Hematopoietic multipotent progenitor cell treated with erythropoietin and hydrocortisone succinate and interleukin-3 and kit ligand, for 17 days (in vitro differentiated cells): Measurements from ENCODE around the gene AMMECR1.
A peak's percentile ranks its signal among the peaks of the same experiment; 100 is the strongest.

Experiments used
- DNase-seq: peaks from one replicate; pipeline ENCODE4 v3.0.0-alpha.2; 2015; ENCODE audit warnings: low spot score

The AMMECR1 gene

DNA sequence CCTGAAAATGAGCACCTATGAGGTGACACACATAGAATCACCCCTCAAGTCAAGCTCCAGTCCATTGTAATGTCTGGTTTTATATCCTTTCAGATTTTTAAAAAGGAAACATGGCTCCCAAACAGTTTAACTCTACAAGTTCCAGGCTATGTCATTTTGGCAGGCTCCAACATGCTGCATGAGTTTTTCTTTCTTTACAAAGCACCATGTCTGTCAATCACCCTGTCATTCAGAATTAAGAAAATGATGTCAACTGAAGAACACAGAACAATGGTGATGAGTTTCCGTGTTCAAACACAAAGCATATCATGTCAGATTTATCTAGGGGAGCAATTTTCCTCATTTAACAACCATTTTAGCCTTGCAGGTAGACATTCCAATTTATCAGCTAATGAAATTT lies 106.5 kb downstream of the AMMECR1 start:
- no peak for DNase-seq

DNA sequence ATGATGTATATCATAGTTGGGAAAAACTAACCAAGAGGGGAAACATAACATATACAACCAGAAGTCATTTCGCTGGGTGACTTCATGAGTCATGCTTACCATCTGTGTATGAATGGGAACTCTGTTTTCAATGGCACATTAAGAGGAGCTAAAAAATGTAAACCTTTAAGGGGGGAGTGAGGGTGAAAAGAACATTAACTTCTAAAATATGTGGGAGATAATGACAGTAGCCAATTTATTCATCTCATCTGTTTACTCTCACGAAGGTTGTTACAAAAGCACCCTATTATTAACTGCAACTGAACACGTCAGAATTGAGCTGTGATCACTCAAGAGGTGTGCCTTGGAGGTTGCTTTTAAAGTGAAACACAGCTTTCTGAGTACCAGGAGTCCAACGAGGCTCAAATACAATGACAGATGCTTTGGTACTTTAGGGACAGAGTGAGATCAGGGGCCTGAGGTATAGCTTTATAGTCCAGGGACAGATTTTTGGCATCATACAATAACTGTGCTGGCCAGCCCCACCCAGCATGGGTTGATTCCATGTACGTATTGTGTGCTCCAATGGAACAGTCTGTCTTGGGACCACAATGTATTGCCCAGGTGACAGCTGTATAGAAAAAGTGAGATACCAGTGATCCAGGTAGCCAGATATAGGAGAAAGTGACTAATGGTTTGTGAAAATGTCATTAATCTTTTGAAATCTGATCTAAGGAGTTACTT lies 107.3 kb downstream of the AMMECR1 start:
- no peak for DNase-seq

DNA sequence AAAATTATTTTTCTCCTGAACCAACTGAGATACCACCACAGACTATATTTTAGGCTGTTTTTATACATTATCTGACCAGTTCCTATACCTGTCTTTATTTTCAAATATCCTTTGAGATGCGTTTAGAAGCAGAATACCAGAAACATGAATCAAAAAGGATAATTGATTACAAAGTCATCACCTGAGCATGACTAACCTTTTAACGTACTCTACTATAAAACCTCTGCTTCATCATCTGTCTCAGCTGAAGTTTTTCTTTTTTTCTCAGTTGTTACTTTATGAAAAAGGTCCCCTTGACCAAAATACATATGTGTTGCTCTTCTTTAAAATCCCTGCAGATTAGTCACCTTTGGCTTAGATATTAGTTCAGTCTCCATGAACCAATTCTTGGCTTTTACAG lies 109.8 kb downstream of the AMMECR1 start:
- DNase-seq: no peak

DNA sequence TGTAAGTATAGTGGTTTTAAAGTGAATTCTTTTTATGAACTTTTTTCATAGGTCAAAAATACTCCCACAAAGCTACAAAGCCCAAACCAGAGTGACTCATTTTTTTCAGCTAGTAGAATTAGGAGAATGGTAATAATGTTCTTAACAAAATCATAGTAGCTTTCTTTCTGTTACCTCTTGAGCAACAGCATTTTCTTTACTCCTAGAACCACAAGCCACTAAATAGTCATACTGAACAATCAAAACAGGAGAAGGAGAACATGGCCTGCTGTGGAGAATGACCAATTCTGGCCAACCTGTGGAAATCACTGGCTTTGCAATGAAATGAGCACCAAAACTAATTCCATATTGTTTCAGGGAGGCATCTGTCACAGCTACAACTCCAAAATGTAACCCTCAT lies 112.9 kb downstream of the AMMECR1 start:
- no peak for DNase-seq

DNA sequence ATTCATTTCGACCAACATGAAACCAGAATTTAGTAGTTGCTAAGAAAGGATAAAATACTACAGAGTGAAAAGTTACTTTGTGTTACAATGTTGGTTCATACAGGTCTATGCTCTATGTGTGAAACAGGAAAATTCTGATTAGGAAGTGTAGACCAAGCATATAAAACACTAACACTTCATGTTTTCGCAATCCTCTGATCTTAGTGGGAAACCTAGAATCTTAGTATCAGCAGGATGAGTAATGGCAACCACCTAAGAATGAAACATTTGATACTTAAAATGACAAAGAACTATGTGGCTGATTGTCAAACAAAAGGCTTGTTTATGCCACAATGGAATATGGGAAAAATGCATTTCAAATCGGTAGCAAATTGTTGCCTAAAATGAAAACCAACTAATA lies 116.1 kb downstream of the AMMECR1 start:
- DNase-seq: no peak

DNA sequence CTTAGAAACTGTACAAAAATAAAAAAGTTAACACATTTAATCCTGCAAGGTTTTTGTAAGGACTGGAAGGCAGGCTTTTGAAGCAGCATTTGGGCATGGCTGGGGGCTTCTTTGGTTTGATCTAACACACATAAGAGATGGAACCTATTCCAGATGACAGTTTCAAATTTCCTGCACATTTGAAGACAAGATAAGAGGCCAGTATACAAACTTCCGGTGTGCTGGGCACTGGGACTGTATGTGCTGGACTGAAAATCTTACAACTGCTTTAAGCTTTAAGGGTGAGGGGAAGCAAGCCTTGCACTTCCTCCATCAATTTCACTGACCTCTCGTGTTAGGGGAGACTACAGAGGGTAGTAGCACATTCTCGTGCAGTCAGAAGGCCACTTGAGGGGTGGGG lies 122.9 kb downstream of the AMMECR1 start:
- DNase-seq: no peak

DNA sequence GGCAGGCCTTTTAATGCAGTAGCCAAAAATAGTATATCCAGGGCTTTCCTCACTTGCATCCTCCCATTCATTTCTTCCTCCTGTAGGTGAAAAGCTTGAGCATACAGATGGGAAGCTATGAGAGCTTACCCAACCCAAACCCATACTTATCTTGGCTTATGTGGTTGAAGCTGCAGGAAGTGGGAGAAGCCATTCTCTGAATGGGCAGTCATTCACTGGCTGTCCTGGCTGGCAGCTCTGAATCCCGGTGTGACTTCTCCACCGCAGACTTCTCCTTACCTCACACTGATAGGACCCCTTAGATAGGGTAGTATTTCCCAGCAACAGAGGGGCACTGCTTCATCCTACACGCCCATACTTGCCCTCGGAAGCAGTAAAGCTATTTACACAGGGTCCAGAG lies 125.4 kb downstream of the AMMECR1 start:
- no peak for DNase-seq

DNA sequence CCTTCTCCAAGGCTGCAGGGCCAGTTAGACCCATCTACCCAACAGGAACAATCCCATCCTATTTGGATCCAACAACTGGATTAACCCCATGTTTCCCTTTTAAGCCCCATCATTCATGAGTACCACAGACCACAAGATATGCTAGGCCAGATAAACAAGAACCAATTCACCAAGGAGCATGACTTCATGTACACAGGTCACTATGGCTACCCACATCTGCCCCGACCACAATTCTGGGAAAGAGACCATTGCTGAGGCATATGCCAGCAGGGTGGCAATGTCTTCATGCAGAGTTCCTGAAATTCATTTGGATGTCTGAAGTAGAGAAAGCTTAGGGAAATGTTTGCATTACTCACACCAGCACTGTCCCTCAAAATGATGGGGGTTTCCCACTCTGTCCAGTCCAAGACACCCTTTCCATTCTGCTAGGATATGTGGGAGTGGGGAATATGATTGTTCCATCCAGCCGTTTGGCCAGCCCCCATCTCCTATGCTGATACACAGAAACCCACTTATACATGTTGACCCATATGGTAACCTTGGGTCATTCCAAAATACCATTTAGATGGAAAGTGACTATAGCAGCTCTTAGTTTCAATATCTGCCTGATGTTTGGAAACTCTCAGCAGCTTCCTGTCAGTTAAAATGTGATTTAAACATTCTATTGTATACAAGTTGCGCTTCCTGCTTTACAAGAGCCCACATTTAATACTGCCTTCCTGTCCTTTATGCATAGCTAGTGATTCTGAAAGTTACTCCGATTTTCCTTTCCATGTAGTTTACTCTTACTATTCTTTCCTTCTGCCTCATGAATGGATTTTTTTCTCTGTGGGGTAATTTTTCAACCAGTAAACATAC lies 129.0 kb downstream of the AMMECR1 start:
- no peak for DNase-seq

DNA sequence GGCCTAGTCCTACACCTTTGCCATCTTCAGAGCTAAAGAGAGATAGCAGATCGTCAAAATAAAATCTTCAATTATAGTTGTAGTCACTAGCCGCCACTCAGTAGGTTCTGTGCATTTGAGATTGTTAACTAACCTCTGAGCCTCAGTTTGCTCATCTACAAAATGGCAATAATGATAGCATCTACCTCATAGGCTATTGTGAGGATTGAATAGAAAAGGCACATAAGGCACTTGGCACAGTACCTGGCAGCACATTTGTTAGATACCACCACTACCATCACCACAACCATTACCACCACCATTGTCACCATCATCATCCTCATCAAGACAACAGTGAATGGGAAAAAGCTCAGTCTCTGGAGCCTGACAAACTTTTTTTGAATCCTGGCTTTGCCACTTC lies 134.6 kb downstream of the AMMECR1 start:
- no peak for DNase-seq

DNA sequence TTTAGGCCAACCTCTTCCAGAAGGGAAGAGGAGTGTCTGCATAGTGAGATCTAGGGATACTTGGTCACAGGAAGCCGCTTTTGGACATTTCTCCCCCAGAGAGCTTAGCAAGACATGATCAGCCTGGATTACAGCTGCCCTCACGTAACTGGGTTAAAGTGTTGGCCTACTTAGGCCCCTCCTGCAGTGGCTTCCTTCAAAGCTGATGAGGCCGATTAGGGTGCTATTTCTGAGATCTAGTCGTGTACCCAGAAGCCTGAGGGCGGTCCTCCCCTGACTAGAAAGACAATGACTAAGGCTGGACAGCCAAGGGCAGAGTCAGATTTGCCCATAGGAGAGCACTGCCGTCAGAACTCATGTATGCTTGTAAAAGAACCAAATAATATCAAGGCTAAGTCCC lies 135.0 kb downstream of the AMMECR1 start:
- no peak for DNase-seq

DNA sequence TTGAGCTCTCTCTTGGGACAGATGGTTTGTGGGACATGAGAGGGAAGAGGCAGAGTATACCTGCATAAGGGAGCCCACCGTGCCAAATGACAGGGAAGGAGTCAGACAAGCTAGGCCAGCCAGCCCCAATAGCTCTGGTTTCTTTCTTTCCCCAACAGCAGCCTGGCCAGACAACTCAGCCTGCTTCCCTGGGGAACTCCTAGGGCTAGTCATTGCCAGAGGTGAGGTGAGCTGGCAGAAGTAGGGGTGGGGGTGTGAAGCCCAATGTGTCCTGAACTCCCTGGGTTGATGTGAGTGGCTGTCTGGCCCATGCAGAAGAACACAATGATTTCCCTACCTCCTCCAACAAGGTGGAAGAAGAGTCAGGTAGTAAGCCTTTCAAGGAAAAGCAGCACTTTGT lies 135.5 kb downstream of the AMMECR1 start:
- DNase-seq: no peak

DNA sequence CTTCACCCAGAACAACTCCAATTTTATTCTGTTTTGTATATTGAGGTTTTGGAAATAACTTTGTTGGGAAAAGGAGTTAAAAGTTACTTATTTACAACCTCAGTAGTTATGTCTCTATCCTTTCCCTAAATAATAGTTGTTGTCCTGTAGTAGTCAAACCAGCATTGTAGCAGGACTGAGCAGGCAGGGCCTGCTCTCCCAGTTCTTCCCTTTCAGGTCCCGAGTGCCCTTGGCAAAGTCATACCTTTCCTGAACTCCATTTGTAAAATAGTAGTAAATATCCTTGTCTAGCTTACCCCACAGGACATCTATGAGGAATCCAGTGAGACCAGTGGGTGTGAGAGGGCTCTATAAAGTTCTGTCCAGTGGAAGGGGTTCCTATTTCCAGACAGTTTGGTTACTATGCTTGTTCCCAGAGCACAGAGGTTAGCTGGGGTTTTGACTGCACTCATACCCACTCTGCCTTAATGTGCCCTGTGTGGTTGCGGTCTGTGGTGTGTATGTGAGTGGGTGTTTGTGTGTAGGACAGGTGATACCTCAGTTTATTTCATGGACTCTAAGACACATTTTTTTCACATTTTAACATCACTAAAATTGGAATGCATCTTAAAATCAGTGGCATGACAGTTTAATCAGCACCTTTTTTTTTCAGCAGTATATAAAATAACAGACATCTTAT lies 136.3 kb downstream of the AMMECR1 start:
- DNase-seq: no peak

DNA sequence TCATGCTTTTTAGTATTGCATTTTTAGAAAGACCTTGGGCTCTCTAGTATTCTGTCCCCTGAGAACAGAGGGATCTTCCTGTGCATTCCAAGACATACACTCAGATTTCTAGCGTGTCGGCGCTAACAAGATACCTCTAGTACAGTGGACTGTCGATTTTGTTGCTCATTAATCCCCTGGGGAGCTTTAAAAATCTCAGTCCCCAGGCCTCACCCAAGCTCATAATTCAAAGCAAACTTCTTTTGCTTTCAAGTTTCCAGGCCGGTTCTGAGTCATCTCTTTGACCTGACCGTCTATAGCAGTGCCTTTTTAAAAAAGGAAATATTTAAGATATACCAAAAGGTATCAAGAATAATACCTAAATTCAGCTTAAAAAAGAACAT lies 137.0 kb downstream of the AMMECR1 start:
- DNase-seq: no peak

DNA sequence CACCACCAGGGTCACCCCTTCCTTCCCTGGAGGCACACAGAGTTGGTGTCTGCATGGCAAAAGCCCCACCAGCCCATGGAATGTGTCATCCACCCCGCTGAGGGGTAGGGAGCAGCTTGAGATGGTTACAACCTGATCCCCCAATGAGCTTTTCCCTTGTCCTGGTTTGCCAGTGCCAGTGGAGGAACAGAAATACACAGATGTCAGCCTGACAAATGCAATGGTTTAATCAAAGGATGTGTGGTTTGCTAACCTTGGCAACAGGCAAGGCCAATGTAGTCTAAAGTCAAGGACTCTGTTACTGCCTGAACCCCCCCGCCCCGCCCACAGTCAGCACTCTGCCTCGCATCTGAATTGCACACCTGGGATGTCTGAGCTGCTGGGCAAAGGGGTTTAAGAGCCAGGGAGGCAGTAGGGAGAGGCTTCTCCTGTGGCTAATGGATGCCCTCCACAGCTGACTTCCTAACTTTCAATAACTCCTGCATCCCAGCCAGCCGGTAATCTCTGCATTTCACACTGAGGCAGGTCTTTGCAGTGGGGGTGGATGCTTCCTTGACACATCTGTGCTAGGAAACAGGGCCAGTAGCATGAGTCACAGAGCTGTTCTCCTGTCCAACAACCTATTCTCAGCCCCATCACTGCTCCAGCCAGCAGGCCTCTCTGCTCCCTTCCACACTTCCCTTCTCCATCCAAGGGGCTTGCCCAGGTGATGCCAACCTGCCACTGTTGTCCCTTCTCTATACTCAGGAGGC lies 137.5 kb downstream of the AMMECR1 start:
- no peak for DNase-seq

DNA sequence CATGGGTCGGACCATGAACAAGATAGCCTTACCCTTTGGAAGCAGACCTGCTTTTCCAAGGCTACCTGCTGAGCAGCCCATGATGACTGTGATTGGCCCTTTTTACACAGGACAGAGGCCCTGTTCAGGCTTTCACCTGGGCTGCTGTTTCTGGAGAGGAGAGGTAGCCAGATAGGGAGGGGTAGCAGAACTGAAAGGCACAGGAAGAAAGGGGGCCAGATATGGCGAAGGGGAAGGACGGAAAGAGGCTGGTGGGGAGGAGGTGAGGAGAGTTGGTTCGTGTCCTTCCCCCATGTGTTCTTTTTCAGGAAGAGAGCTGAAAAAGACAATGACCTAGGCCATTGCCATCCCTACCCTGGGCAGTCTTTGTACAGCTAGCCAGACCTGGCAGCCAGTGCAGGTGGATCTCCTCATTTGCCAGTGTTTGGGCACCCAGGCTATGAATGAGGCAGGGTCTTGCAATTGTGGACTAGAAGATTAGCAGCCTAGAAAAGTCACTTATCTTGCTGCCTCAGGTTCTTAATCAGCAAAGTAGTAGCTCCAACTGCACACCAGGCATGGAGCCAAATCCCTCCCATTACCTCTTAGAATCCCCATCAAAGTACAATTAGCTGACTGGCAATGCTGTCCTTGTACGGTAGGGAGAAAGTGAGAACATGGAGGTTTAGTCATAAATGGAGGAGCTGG lies 139.6 kb downstream of the AMMECR1 start:
- DNase-seq: peak; percentile 87

DNA sequence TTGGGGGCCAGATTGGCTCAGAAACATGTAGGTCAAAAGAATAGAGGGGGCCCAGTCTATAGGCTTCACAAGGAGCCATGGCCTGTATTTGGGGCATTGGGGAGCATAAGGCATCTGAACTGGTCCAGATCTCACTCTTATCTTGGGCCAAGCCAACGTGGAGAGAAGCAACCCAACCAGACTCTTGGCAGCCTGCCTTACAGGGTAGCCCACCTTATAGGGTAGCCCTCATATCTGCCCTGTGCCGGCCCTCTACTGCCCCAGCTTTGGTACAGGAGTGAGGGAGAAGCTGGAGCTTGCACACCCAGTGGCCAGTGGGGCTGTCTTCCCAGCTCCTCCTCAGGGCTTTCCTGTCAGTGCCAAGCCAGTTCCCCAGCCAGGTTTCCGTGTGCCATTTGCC lies 142.2 kb downstream of the AMMECR1 start:
- peak; percentile 22 for DNase-seq

DNA sequence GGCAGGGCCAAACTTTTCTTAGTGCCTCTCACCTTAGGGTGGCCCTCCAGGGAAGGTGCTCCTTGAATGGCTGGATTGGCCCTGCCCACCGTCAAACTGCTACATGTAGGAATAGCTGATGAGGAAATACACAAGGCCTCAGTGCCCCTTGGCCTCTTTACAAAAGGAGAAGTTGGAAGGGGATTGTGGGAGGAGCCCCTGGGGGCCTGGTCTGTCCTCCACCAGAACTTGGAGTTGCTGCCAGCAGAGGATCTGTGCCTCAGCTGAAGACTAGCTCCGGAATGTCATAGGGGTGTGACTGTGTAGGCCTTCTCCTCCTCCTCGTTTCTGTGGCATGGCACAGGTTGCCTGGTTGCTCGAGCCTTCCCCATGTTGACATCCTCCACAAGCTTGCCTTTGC lies 142.7 kb downstream of the AMMECR1 start:
- DNase-seq: no peak

DNA sequence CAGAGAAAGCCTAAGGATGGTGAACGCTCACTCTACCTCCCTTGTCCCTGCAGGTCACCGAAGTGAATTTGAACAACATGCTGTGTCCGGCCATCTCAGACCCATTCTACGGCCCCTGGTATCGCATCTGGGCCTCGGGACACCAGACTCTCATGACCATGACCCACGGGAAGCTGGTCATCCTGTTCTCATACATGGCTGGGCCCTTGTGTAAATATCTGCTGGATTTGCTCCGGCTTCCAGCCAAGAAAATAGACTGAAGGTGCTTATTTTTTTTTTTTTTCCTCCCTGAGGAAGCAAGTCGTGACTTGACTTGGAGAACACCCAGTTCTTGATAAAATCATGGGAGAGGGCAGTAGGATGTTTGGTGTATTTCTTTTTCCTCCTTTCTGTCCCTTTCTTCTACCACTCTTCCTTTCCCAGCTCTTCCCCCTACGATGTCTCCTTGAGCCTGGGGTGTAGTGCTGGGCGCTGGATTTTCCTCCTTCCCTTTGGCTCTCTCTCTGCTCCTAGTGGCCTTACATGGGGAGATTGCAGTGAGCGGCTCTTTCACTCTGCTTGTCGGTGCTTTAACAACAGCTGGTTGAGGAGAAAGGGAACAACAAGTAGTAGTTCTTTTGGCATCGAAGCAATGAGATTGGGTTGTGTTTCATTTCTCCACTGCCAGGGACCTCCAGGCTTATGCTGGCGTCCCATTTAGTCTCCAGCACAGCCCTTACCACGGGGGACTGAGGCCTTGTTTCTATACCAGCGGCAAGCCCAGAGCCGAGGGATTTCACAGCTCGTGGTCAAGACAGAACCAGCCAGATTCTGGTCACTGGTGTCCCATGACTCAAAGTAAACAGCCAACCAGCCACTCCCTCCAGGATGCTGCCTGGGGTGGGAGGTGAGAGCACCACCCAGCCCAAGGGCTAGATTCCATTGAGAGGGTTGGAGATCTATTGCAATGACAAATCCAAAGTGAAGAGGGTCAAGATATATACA lies 144.4 kb downstream of the AMMECR1 start:
- no peak for DNase-seq

DNA sequence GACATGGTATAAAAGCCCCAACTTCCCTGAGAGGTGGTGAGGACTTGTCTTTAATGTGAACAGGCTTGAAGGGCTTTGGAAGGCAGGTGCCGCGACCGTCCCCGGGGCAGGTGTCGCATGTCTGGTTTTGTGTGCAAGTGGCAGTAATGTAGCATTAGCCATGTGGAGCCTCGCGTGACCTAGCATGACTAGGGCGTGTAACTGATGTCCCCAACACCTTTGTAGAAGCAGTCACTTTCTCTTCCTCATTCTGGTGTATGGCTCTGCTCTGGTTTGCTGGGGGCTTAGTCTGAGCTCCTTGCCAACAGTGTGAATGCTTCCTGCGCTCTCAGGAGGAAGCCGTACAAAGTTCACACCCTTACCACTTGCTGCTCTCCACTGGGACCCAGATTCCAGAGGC lies 145.7 kb downstream of the AMMECR1 start:
- DNase-seq: no peak

DNA sequence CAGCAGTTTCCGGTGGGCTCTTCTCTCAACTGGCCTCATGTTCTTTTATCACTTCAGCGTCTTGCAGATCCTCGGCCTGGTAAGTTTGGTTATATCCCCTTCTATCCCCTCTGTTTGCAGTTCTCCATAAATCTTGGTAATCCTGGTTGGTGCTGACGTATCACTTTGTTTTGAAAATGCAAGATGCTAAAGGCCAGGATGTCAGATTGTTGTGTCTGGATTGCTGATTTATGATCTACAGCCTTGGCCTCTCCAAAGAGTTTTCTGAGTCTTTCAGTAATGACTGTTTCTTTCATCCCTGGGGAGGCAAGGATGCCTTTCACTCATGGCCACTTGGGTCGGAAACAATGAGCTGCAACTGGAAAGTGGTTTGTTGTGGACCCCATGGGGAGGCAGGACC lies 146.4 kb downstream of the AMMECR1 start:
- no peak for DNase-seq

DNA sequence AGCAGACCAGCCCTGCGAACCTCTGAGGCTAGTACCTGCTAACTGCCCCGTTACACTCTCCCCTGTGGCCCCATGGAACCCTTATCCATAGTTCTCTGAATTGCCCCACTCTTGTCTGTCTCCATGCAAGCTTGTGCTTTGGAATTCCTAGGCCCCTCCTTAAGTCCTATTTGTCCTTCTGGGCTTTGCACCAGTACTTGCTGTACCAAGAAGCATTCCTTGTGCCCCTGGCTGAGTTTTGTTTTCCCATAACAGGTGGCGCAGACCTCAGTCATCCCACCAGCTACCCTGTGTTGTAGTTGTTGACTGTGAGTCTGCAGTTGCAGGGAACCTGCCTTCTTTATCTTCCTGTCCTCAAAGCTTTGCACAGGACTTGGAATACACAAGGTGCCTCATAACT lies 147.9 kb downstream of the AMMECR1 start:
- DNase-seq: no peak
